Panc1 (cell line): ENCODE measurements around the gene NTRK3. TPM values are rescaled to one million over a fixed set of nuclear protein-coding genes. Genes with fewer than 3 reads are reported as not detected.

Source experiments
- ATAC-seq: fragments of 200-7000 bp; cut with Tn5 transposase; 2 replicates; pipeline ENCODE4 v1.9.1; 2020; ENCODE audit warnings: mild to moderate bottlenecking, moderate library complexity
- BruUV-seq: library from RNA; stranded (reverse); fragments of 400-500 nt; replicated peaks from 2 replicates; lab custom pipeline; 2021; lab: Mats Ljungman, UMichigan
- CTCF ChIA-PET: fragments of 300-600 bp; sonication (Branson Sonifier 250); formaldehyde crosslinking; loops from one replicate; lab custom pipeline; 2022; ENCODE audit warnings: antibody characterized with exemption; lab: Charles Lee
- POLR2A ChIA-PET: fragments of 300-600 bp; sonication (Branson Sonifier 250); formaldehyde crosslinking; loops from one replicate; lab custom pipeline; 2022; ENCODE audit warnings: antibody characterized with exemption; lab: Charles Lee
- DNase-seq: peaks from one replicate; pipeline ENCODE4 v3.0.0-alpha.2; 2010; ENCODE audit warnings: low read depth, low spot score
- H3K27ac ChIP-seq: 2 replicates; pipeline ENCODE4 v1.5.1; 2011; ENCODE audit warnings: mild to moderate bottlenecking, low read length, inconsistent platforms
- H3K27me3 ChIP-seq: fragments of 200-500 bp; sonication (Bioruptor generic); 2 replicates; pipeline ENCODE4 v1.6.0; 2014; ENCODE audit warnings: low read length, inconsistent platforms; ENCODE audit not compliant: control insufficient read depth, insufficient read depth
- H3K36me3 ChIP-seq: fragments of 200-500 bp; sonication (Bioruptor generic); 2 replicates; pipeline ENCODE4 v1.5.1; 2014; ENCODE audit warnings: inconsistent platforms, mild to moderate bottlenecking, low read length, moderate library complexity; ENCODE audit not compliant: control insufficient read depth, insufficient read depth
- H3K4me1 ChIP-seq: 2 replicates; pipeline ENCODE4 v1.5.1; 2011; ENCODE audit warnings: inconsistent platforms, mild to moderate bottlenecking, low read length, moderate library complexity; ENCODE audit not compliant: control insufficient read depth, insufficient read depth
- H3K4me3 ChIP-seq, 2 experiments: 2 replicates each; pipeline ENCODE4 v1.5.1; 2011 to 2012; ENCODE audit warnings: low read depth in 2 of 2, low read length in 2 of 2, mild to moderate bottlenecking in 2 of 2, inconsistent platforms in 1 of 2, moderate library complexity in 1 of 2
- H3K9me3 ChIP-seq: fragments of 200-500 bp; sonication (Bioruptor generic); 2 replicates; pipeline ENCODE4 v1.5.1; 2014; ENCODE audit warnings: low read depth, mild to moderate bottlenecking, inconsistent platforms, low read length, moderate library complexity; ENCODE audit not compliant: control insufficient read depth, insufficient read depth
- CTCF ChIP-seq: fragments of 450-650 bp; IDR thresholded peaks from 2 replicates; pipeline ENCODE4 v1.5.1; 2017; ENCODE audit warnings: mild to moderate bottlenecking
- POLR2AphosphoS5 ChIP-seq: IDR thresholded peaks from 2 replicates; pipeline ENCODE4 v1.6.1; 2012; ENCODE audit warnings: mild to moderate bottlenecking, low read depth, low read length, moderate library complexity
- REST ChIP-seq, 2 experiments: IDR thresholded peaks; 2 replicates each; pipeline ENCODE4 v1.6.1; 2011 to 2012; ENCODE audit warnings: low read depth in 2 of 2, control low read depth in 1 of 2, low read length in 1 of 2, mild to moderate bottlenecking in 1 of 2, moderate library complexity in 1 of 2; ENCODE audit not compliant: insufficient read depth in 1 of 2
- SIN3A ChIP-seq: IDR thresholded peaks from 2 replicates; pipeline ENCODE4 v1.6.1; 2012; ENCODE audit warnings: low read depth, mild to moderate bottlenecking, low read length, moderate library complexity, borderline replicate concordance; ENCODE audit not compliant: insufficient read depth
- TCF7L2 ChIP-seq: IDR thresholded peaks from 2 replicates; pipeline ENCODE4 v1.6.1; 2011; ENCODE audit warnings: mild to moderate bottlenecking, low read depth, low read length, inconsistent platforms
- in situ Hi-C: cut with HindIII; loops from 2 replicates; pipeline ENCODE4 v1.10.0; 2016; ENCODE audit warnings: low sequenced_read_pairs, low pct_unique_long_range_greater_than_20kb
- intact Hi-C: fragments of 100-400 bp; cut with micrococcal nuclease; formaldehyde crosslinking; loops from one replicate; pipeline ENCODE4 v1.10.0; 2022; ENCODE audit not compliant: unreplicated experiment
- total RNA-seq: library from RNA; stranded (reverse); gene quantifications from one replicate; pipeline ENCODE4 v1.2.1, GENCODE V29; 2021; ENCODE audit not compliant: unreplicated experiment

The NTRK3 gene
- total RNA-seq, 1 experiment from 2014 or later, result not detected

- Histone ChIP-seq H3K9me3 (no peaks in the 10 kb centered on the region), H3K27ac (no peak overlapping the region), H3K27me3 (no peaks in the 10 kb centered on the region), H3K4me1 (no peaks in the 10 kb centered on the region), H3K4me3 (no peak overlapping the region), H3K36me3 (no peaks in the 10 kb centered on the region)
- TF ChIP-seq TCF7L2, result no peak
- no peak for TF ChIP-seq POLR2AphosphoS5
- TF ChIP-seq REST (IDR thresholded peaks at IDR 0.05; ENCODE audit: insufficient read depth in 1 of 2, low read depth in 2 of 2, low read length in 1 of 2), result no peak
- TF ChIP-seq CTCF, result no peak
- no peak for TF ChIP-seq SIN3A
- no TSS peak for BruUV-seq
- intact Hi-C loops, result no loop called here
- in situ Hi-C loops, result no loop called here
- DNase-seq (no peak), ATAC-seq (no peak)
- ChIA-PET CTCF (no interaction called here), POLR2A (no interaction called here)
These were observed 213.1 kb downstream of the NTRK3 start for GRCh38 chr15:88043396-88043795.

GRCh38 chr15:88042047-88042446, 214.5 kb downstream of the NTRK3 start:
- intact Hi-C loops, result no loop called here
- TF ChIP-seq SIN3A (no peak), POLR2AphosphoS5 (no peak), CTCF (no peak), REST (IDR thresholded peaks at IDR 0.05; ENCODE audit: insufficient read depth in 1 of 2, low read depth in 2 of 2, low read length in 1 of 2) (no peak), TCF7L2 (no peak)
- H3K4me3 ChIP-seq, result no peak overlapping the region
- no peak overlapping the region for H3K27ac ChIP-seq
- ATAC-seq (no peak), DNase-seq (no peak)
- H3K9me3 ChIP-seq, result no peaks in the 10 kb centered on the region
- CTCF ChIA-PET, result no interaction called here
- no peaks in the 10 kb centered on the region for H3K36me3 ChIP-seq
- BruUV-seq, result no TSS peak
- no peaks in the 10 kb centered on the region for H3K4me1 ChIP-seq
- POLR2A ChIA-PET, result no interaction called here
- in situ Hi-C loops, result no loop called here
- H3K27me3 ChIP-seq, result no peaks in the 10 kb centered on the region; the same call in 1 of the 2 replicates
